HL-60 (cell line): ENCODE results near the gene ADGRL3.

ENCODE experiments used
- CTCF ChIP-seq: IDR thresholded peaks from one replicate; pipeline ENCODE4 v1.5.1; 2011; ENCODE audit warnings: low read length, control low read depth, inconsistent platforms; ENCODE audit not compliant: insufficient read depth
- POLR2AphosphoS5 ChIP-seq: IDR thresholded peaks from 2 replicates; pipeline ENCODE4 v1.6.1; 2012; ENCODE audit warnings: low read depth
- REST ChIP-seq: IDR thresholded peaks from 2 replicates; pipeline ENCODE4 v1.6.1; 2012; ENCODE audit warnings: low read depth; ENCODE audit not compliant: insufficient replicate concordance

- TF ChIP-seq CTCF (no peak), POLR2AphosphoS5 (no peak), REST (no peak)
Measured at GRCh38 chr4:61753739-61754138, 553.6 kb downstream of the ADGRL3 start.
